H9 (cell line): ENCODE data around the gene CLDN18. TPM values are rescaled to one million over a fixed set of nuclear protein-coding genes. Genes with fewer than 3 reads are reported as not detected.

Experiments
- DNase-seq: peaks from one replicate; pipeline ENCODE4 v3.0.0-alpha.2; 2017
- H2AFZ ChIP-seq: one replicate; pipeline ENCODE4 v1.6.1; 2013; ENCODE audit warnings: mild to moderate bottlenecking, low read length, control low read depth, moderate library complexity
- H2AK5ac ChIP-seq: 2 replicates; pipeline ENCODE4 v1.6.1; 2013; ENCODE audit warnings: low read length, control low read depth, mixed read lengths; ENCODE audit not compliant: insufficient read length
- H2BK120ac ChIP-seq: one replicate; pipeline ENCODE4 v1.6.1; 2013; ENCODE audit warnings: low read depth, mild to moderate bottlenecking, low read length, control low read depth, inconsistent platforms; ENCODE audit not compliant: poor library complexity, severe bottlenecking
- H2BK12ac ChIP-seq: 2 replicates; pipeline ENCODE4 v1.6.1; 2013; ENCODE audit warnings: low read length, control low read depth, mixed read lengths, low read depth; ENCODE audit not compliant: insufficient read length
- H2BK15ac ChIP-seq: 2 replicates; pipeline ENCODE4 v1.6.1; 2013; ENCODE audit warnings: low read depth, low read length, control low read depth
- H2BK20ac ChIP-seq: one replicate; pipeline ENCODE4 v1.6.1; 2013; ENCODE audit warnings: low read depth, mild to moderate bottlenecking, low read length, control low read depth, inconsistent platforms; ENCODE audit not compliant: poor library complexity, severe bottlenecking
- H2BK5ac ChIP-seq: 2 replicates; pipeline ENCODE4 v1.6.1; 2013; ENCODE audit warnings: low read length, control low read depth, mixed read lengths; ENCODE audit not compliant: insufficient read length
- H3K14ac ChIP-seq: 2 replicates; pipeline ENCODE4 v1.6.1; 2013; ENCODE audit warnings: low read length, control low read depth; ENCODE audit not compliant: insufficient read depth
- H3K18ac ChIP-seq: 2 replicates; pipeline ENCODE4 v1.6.1; 2013; ENCODE audit warnings: low read depth, mild to moderate bottlenecking, mixed read lengths, low read length, control low read depth; ENCODE audit not compliant: insufficient read length
- H3K23ac ChIP-seq: 2 replicates; pipeline ENCODE4 v1.6.1; 2013; ENCODE audit warnings: low read length, control low read depth, mixed read lengths, low read depth; ENCODE audit not compliant: insufficient read length
- H3K23me2 ChIP-seq: 2 replicates; pipeline ENCODE4 v1.6.1; 2013; ENCODE audit warnings: low read depth, mild to moderate bottlenecking, mixed read lengths, low read length, control low read depth; ENCODE audit not compliant: insufficient read length, poor library complexity, severe bottlenecking
- H3K27ac ChIP-seq: 2 replicates; pipeline ENCODE4 v1.5.1; 2013; ENCODE audit warnings: low read length, control low read depth, mixed read lengths, low read depth; ENCODE audit not compliant: insufficient read length
- H3K27me3 ChIP-seq: 2 replicates; pipeline ENCODE4 v1.6.1; 2013; ENCODE audit warnings: low read length, control low read depth, inconsistent platforms; ENCODE audit not compliant: insufficient read depth
- H3K4ac ChIP-seq: 2 replicates; pipeline ENCODE4 v1.6.1; 2013; ENCODE audit warnings: low read depth, mild to moderate bottlenecking, control low read depth, inconsistent platforms, low read length, moderate library complexity
- H3K4me1 ChIP-seq: 2 replicates; pipeline ENCODE4 v1.6.1; 2013; ENCODE audit warnings: low read length, control low read depth, inconsistent platforms; ENCODE audit not compliant: insufficient read depth
- H3K4me2 ChIP-seq: 2 replicates; pipeline ENCODE4 v1.6.1; 2013; ENCODE audit warnings: low read length, control low read depth, mixed read lengths; ENCODE audit not compliant: insufficient read length, insufficient read depth
- H3K56ac ChIP-seq: 2 replicates; pipeline ENCODE4 v1.6.1; 2013; ENCODE audit warnings: low read depth, mild to moderate bottlenecking, mixed read lengths, low read length, control low read depth; ENCODE audit not compliant: insufficient read length
- H3K79me1 ChIP-seq: 2 replicates; pipeline ENCODE4 v1.6.1; 2013; ENCODE audit warnings: low read depth, mild to moderate bottlenecking, moderate library complexity, low read length, control low read depth, inconsistent platforms; ENCODE audit not compliant: insufficient read depth, poor library complexity, severe bottlenecking
- H3K79me2 ChIP-seq: 2 replicates; pipeline ENCODE4 v1.6.1; 2013; ENCODE audit warnings: low read length, control low read depth, inconsistent platforms; ENCODE audit not compliant: insufficient read depth
- H3K9ac ChIP-seq: 2 replicates; pipeline ENCODE4 v1.6.1; 2013; ENCODE audit warnings: low read length, control low read depth, mixed read lengths; ENCODE audit not compliant: insufficient read length; ENCODE audit errors: extremely low read depth
- H3K9me3 ChIP-seq: one replicate; pipeline ENCODE4 v1.6.1; 2013; ENCODE audit warnings: low read depth, low read length, inconsistent platforms; ENCODE audit not compliant: control insufficient read depth
- H3T11ph ChIP-seq: one replicate; pipeline ENCODE4 v1.6.1; 2013; ENCODE audit warnings: mild to moderate bottlenecking, low read length, control low read depth, inconsistent platforms
- H4K20me1 ChIP-seq: one replicate; pipeline ENCODE4 v1.6.1; 2013; ENCODE audit not compliant: control insufficient read depth, insufficient read length, insufficient read depth
- H4K5ac ChIP-seq: 2 replicates; pipeline ENCODE4 v1.6.1; 2013; ENCODE audit warnings: low read depth, mild to moderate bottlenecking, mixed read lengths, low read length, control low read depth; ENCODE audit not compliant: insufficient read length
- H4K8ac ChIP-seq: replicated peaks from 2 replicates; pipeline ENCODE4 v1.6.1; 2013; ENCODE audit warnings: low read length, control low read depth, mixed read lengths, low read depth; ENCODE audit not compliant: insufficient read length
- H4K91ac ChIP-seq: 2 replicates; pipeline ENCODE4 v1.6.1; 2013; ENCODE audit warnings: low read depth, mild to moderate bottlenecking, moderate library complexity, mixed read lengths, low read length, control low read depth; ENCODE audit not compliant: insufficient read length
- H3K27ac Mint-ChIP-seq, 3 experiments: 2 replicates in 2 of 3; 3 replicates in 1 of 3; pipeline ENCODE4 v1.8.0; 2020 to 2021; ENCODE audit warnings: mixed read lengths in 3 of 3, mild to moderate bottlenecking in 1 of 3, moderate library complexity in 1 of 3
- H3K27me3 Mint-ChIP-seq: 2 replicates; pipeline ENCODE4 v1.8.0; 2021; ENCODE audit warnings: low read depth, mild to moderate bottlenecking, moderate library complexity, mixed read lengths
- H3K36me3 Mint-ChIP-seq, 3 experiments: 2 replicates in 2 of 3; 3 replicates in 1 of 3; pipeline ENCODE4 v1.8.0; 2020 to 2021; ENCODE audit warnings: low read depth in 3 of 3, mixed read lengths in 3 of 3; ENCODE audit not compliant: insufficient read depth in 1 of 3
- H3K4me1 Mint-ChIP-seq, 2 experiments: 2 replicates each; pipeline ENCODE4 v1.8.0; 2020; ENCODE audit warnings: mixed read lengths in 2 of 2
- H3K4me3 Mint-ChIP-seq, 2 experiments: 2 replicates in 1 of 2; 3 replicates in 1 of 2; pipeline ENCODE4 v1.8.0; 2020 to 2021; ENCODE audit warnings: mild to moderate bottlenecking in 2 of 2, mixed read lengths in 2 of 2, moderate library complexity in 1 of 2
- H3K9me3 Mint-ChIP-seq, 2 experiments: 2 replicates in 1 of 2; 3 replicates in 1 of 2; pipeline ENCODE4 v1.8.0; 2020; ENCODE audit warnings: mild to moderate bottlenecking in 2 of 2, mixed read lengths in 2 of 2, moderate library complexity in 1 of 2
- CTCF ChIP-seq: fragments of 200-600 bp; sonication (generic); conservative IDR thresholded peaks from 3 replicates; pipeline ENCODE4 v1.8.0; 2021; ENCODE audit warnings: antibody characterized with exemption, mild to moderate bottlenecking
- WGBS: extraction: QIAGEN DNeasy Blood & Tissue Kit; methylation state at CpG from one replicate; pipeline ENCODE4 v1.1.7; 2013; ENCODE audit warnings: missing lambda C conversion rate, low lambda C conversion rate, mixed read lengths; ENCODE audit not compliant: insufficient read length; ENCODE audit errors: extremely low coverage; 5-methylcytosine and 5-hydroxymethylcytosine counted together
- total RNA-seq: library from RNA; stranded (reverse); gene quantifications from 2 replicates; pipeline ENCODE4 v1.2.1, GENCODE V29; 2021

The CLDN18 gene
- total RNA-seq, 1 experiment from 2014 or later, result not detected

- Histone ChIP-seq H3K56ac (no peak overlapping the region), H4K5ac (no peak overlapping the region), H3T11ph (no peak overlapping the region), H4K8ac (no peak overlapping the region), H3K4me2 (no peak overlapping the region), H3K9ac (no peak overlapping the region), H4K20me1 (no peaks in the 10 kb centered on the region), H2BK20ac (no peak overlapping the region), H3K27me3 (no peaks in the 10 kb centered on the region), H2BK15ac (no peak overlapping the region), H3K79me2 (no peaks in the 10 kb centered on the region), H2AFZ (no peak overlapping the region), H3K14ac (no peak overlapping the region), H3K23ac (no peak overlapping the region), H3K9me3 (no peaks in the 10 kb centered on the region), H2BK120ac (no peak overlapping the region), H2BK5ac (no peak overlapping the region), H2BK12ac (no peak overlapping the region), H3K18ac (no peak overlapping the region), H3K79me1 (no peaks in the 10 kb centered on the region), H3K4ac (no peak overlapping the region), H3K27ac (no peak overlapping the region), H3K4me1 (no peaks in the 10 kb centered on the region; the same call in 1 of the 2 replicates), H2AK5ac (no peak overlapping the region), H3K23me2 (no peaks in the 10 kb centered on the region), H4K91ac (no peak overlapping the region)
- Mint-ChIP-seq H3K4me1 (peaks cover 14 to 15% of the 10 kb centered on the region in 2 experiments), H3K27me3 (no peaks in the 10 kb centered on the region), H3K9me3 (no peaks in the 10 kb centered on the region; a peak in 1 of 5 replicates), H3K36me3 (peaks cover 0 to 6% (median 4%) of the 10 kb centered on the region in 3 experiments; a peak in 5 of 7 replicates), H3K4me3 (no peak overlapping the region), H3K27ac (no peak overlapping the region)
- WGBS, result no CpG with 5 or more reads among the region's 8 CpGs
- DNase-seq, result peak; percentile 62
- peak; percentile 81 for TF ChIP-seq CTCF
Observed at GRCh38 chr3:138051947-138052802, 42.2 kb downstream of the CLDN18 start.
